Measurements from ENCODE around the gene ADGRB2. TPM values are rescaled to one million over a fixed set of nuclear protein-coding genes. Genes with fewer than 3 reads are reported as not detected.

ADGRB2 gene
- total and polyA plus RNA-seq, 5 experiments from 2014 or later, result 0.05 to 0.18 (median 0.10) TPM; not detected in 2

DNA sequence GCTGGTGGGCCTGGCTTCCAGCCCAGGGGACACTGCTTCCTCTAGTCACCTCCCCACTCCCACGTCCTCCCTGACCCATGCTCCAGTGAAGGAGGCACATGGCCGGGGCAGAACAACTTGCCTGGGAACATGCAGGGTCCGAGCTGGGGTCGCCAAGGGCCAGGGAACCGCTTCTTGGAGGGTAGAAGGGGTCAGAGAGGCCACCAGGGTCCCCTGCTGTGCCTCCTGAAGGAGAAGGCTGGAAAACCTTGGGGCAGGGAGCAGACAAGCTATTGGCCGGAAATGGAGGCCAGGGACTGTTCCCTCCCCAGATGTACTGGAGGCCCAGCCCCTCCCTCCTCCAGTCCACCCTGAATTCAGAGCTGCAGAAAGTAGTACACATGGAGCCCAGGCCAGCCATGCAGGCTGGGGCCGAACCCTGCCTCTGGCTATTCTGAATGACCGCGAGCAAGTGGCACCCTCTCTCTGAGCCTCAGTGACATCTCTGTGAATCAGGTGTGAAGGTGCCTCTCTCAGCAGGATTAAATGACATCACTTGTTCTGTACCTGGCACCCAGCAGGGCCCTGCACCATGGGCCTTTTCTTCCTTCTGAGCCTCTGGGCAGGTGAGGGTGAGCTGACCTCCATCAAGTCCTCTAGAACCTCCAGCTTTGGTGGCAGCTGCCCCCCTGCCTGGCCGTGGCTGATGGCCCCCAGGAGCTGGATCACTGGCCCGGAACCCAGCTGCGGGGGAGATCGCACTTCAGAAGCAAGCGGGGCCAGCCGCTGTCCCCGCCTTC, 35.9 kb upstream of the ADGRB2 start:
- ATAC-seq (no peak), DNase-seq (no peak)
- H3K4me3 Mint-ChIP-seq, result no peak overlapping the region
- H3K27ac Mint-ChIP-seq, result peak overlapping the region in 1 of 10 donors; percentile 41
- no peaks in the 10 kb centered on the region for H3K9me3 Mint-ChIP-seq
- peaks cover 0 to 20% (median 11%) of the 10 kb centered on the region in 4 donors for H3K4me1 Mint-ChIP-seq
- no peaks in the 10 kb centered on the region for H3K36me3 Mint-ChIP-seq
- peaks cover 0 to 2% (median 2%) of the 10 kb centered on the region in 5 donors for H3K27me3 Mint-ChIP-seq
- POLR2A ChIA-PET, result no interaction called here

DNA sequence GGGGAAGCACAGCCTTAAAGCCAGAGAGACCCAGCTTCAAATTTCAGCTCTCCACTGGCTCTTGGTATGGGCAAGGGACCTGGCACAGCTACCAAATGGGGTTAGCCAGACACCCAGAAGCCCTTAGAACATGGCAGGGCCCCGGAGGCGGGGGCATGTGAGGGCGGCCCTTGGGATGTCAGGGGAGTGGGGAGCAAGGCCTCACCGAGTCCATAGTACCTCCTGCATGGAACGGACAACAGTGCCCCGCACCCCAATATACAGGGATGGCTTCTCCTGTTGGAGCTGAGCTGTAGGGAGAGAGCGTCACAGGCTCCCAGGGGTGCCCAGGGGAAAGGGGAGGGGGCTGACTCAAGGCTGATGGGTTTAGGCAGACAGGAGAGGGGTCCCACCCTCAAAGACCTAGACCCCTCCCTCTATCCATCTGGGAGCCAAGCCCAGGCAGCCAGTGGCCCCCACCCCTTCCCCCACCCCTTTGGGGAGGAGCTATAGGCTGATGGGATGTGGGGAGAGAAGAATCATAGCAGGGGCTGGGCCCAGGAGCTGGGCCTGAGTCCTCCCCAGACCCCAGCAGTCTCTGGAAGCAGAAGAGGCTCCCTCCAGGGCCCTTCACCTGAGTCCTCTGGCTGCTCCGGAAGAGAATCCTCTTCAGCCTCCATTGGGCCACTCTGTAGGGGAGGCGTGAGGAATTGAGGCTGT, 35.2 kb upstream of the ADGRB2 start:
- Mint-ChIP-seq H3K27me3 (peaks cover 0 to 2% (median 2%) of the 10 kb centered on the region in 5 donors), H3K4me1 (peaks cover 0 to 20% (median 11%) of the 10 kb centered on the region in 4 donors), H3K4me3 (no peak overlapping the region), H3K36me3 (no peaks in the 10 kb centered on the region), H3K27ac (peak overlapping the region in 1 of 10 donors; percentile 28), H3K9me3 (no peaks in the 10 kb centered on the region)
- DNase-seq (no peak), ATAC-seq (no peak)
- POLR2A ChIA-PET, result interaction anchor here (1.2 kb wide), 1 partner anchor 10 kb away, joined by 8 read pairs; no protein-coding TSS in a partner anchor

DNA sequence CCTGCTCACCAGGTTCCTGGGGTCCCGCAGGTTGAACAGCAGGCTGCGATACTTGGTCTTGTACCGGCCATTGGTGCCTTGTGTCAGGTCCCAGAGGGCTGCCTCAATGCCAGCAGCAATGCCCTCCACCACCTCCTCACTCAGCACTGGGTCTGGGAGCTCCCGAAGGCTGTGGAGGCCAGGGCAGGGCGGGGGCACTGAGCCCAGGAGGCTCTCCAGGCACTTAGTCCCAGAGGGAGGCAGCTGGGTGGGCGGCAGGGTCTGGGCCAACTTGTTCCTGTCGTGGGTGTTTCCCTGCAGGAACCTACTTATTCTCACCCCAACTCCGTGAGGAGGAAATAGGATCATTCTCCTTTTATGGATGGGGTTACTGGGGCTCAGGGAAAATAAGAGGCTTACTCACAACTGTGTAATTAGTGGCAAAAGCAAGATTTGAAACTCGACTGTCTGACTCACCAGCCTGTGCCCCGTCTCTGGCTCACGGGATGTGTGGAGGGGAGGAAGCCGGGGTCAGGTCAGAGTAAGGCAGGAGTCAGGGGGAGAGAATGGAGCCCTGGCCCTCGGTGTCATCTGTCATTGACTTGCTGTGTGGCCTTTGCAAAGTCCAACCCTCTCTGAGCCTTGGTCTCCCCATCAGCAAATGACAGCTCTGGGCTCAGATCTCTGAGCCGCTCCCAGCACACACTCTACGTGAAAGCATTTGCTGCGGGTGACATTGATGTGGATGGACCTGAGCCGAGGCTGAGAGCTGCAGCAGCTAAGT, 34.5 kb upstream of the ADGRB2 start:
- POLR2A ChIA-PET, result interaction anchor here (0.6 to 1.2 kb wide), 2 partner anchors 9 to 154 kb away, joined by 3 to 8 read pairs; partner anchors contain the start of gene PEF1
- peaks cover 0 to 20% (median 11%) of the 10 kb centered on the region in 4 donors for H3K4me1 Mint-ChIP-seq
- ATAC-seq (no peak), DNase-seq (no peak)
- no peak overlapping the region for H3K4me3 Mint-ChIP-seq
- H3K9me3 Mint-ChIP-seq, result no peaks in the 10 kb centered on the region
- H3K27ac Mint-ChIP-seq, result peak overlapping the region in 1 of 10 donors; percentile 28
- H3K27me3 Mint-ChIP-seq, result peaks cover 0 to 2% (median 2%) of the 10 kb centered on the region in 5 donors
- no peaks in the 10 kb centered on the region for H3K36me3 Mint-ChIP-seq

DNA sequence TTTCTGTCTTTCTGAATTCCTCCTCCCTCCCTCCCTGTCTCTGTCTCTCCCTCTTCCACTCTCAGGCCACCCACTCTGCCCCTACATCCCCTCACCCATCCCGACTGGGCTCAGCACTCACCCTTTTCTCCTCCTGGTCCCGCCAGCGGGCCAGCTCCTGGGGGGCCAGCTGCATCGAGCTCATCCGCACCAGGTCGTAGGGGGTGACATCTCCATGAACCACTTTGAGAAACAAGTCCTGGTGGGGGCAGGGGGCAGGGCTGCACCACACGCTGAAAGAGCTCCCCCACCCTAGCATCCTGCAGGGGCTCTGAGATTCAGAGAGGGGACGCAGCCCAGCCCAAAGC, 33.9 kb upstream of the ADGRB2 start:
- POLR2A ChIA-PET, result interaction anchor here (0.6 to 1.1 kb wide), 2 partner anchors 134 to 153 kb away, joined by 3 to 4 read pairs; partner anchors contain the start of gene PEF1
- H3K27me3 Mint-ChIP-seq, result peaks cover 0 to 2% (median 2%) of the 10 kb centered on the region in 5 donors
- DNase-seq (no peak), ATAC-seq (no peak)
- peak overlapping the region in 1 of 10 donors; percentile 24 for H3K4me3 Mint-ChIP-seq
- H3K36me3 Mint-ChIP-seq, result no peaks in the 10 kb centered on the region
- H3K4me1 Mint-ChIP-seq, result peaks cover 0 to 19% (median 11%) of the 10 kb centered on the region in 4 donors
- H3K9me3 Mint-ChIP-seq, result no peaks in the 10 kb centered on the region
- no peak overlapping the region for H3K27ac Mint-ChIP-seq

DNA sequence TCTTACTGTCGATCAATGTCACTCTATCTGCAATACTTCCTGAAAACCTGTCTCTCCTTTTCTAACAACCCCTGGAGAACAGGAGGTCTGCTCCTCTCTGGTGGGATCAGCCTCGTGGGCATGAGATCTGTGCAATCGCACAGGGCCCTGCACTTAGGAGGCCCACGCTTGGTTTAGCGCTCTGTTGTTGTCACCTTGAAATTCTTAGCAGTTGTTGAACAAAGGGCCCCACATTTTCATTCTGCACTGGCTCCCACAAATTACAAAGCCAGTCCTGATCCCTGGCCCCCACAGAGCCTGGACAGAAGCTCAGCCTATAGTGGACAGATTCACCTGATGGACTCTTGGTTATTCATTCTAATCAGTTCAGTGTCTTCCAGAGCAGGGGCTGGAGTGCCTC, 33.1 kb upstream of the ADGRB2 start:
- POLR2A ChIA-PET, result interaction anchor here (1.1 kb wide), 1 partner anchor 134 kb away, joined by 4 read pairs; no protein-coding TSS in a partner anchor
- H3K36me3 Mint-ChIP-seq, result no peaks in the 10 kb centered on the region
- H3K27me3 Mint-ChIP-seq, result peaks cover 0 to 2% (median 2%) of the 10 kb centered on the region in 5 donors
- no peak overlapping the region for H3K27ac Mint-ChIP-seq
- ATAC-seq (no peak), DNase-seq (no peak)
- H3K9me3 Mint-ChIP-seq, result no peaks in the 10 kb centered on the region
- H3K4me3 Mint-ChIP-seq, result no peak overlapping the region
- H3K4me1 Mint-ChIP-seq, result peaks cover 1 to 12% (median 4%) of the 10 kb centered on the region in 4 donors

DNA sequence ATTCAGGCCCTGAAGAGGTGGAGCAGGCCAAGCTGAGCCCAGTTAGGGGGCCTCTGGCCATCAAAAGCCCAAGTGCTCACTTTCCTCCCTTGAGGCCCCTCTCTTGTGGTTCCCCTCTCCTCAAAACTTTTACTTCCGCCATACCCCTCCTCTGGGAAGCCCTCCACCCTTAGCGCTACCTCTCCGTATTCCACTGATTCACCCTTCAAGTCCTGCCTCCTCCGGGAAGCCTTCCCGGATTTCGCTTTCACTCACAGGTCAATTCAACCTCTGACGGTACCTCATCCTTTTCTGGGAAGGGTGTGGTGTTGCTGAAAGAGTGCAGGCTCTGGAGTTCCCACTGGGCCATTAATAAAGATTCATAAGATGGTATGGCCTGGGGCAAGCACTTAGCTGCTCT, 32.6 kb upstream of the ADGRB2 start:
- Mint-ChIP-seq H3K9me3 (no peaks in the 10 kb centered on the region), H3K36me3 (no peaks in the 10 kb centered on the region), H3K27me3 (peaks cover 0 to 2% (median 2%) of the 10 kb centered on the region in 5 donors), H3K4me1 (peaks cover 0 to 11% (median 2%) of the 10 kb centered on the region in 4 donors), H3K4me3 (peak overlapping the region in 1 of 10 donors; percentile 32), H3K27ac (no peak overlapping the region)
- DNase-seq, result no peak
- POLR2A ChIA-PET, result interaction anchor here (1.1 kb wide), 1 partner anchor 133 kb away, joined by 4 read pairs; no protein-coding TSS in a partner anchor
- ATAC-seq, result no peak

DNA sequence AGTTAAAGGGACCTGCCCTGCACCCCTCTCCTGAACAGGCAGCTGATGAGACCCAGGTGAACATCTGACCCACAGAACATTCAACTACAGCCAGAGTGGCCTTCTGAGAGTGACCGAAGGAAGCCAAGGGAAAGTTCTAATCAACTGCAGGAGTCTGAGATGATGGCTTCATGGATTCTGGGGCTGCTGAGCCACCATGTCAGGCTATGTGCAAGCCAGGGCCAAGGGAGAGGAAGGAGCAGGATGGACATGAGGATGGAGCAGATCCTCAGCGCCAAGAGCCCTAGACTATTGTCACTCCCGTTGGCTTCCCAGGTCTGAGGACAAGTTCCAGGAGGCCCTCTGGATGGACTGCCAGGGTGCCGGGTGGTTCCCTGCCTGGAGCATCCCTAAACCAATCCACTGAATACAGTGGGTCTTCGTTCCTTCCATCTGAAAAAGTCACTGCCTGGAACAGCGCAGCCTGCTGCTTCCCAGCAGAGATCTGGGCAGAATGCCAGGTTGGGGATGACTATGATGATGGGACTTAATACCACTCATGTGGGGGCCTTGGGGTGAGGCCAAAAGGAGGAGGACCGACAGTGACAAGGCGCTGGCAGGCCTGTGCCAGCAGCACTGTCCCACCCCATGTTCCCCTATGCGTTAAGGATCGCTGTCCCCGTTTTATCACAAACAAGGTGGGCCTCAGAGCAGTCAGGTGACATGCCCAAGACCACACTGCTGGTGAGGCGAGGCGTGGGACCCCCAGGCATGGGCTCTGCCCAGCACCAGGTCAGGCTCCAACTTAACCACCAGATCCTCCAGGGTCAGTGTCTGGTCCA, 31.9 kb upstream of the ADGRB2 start:
- Mint-ChIP-seq H3K9me3 (no peaks in the 10 kb centered on the region), H3K36me3 (no peaks in the 10 kb centered on the region), H3K27me3 (peaks cover 0 to 2% (median 2%) of the 10 kb centered on the region in 5 donors), H3K4me3 (no peak overlapping the region), H3K27ac (peak overlapping the region in 1 of 10 donors; percentile 35), H3K4me1 (peaks cover 0 to 5% (median 2%) of the 10 kb centered on the region in 4 donors)
- POLR2A ChIA-PET, result no interaction called here
- no peak for DNase-seq
- ATAC-seq, result no peak

DNA sequence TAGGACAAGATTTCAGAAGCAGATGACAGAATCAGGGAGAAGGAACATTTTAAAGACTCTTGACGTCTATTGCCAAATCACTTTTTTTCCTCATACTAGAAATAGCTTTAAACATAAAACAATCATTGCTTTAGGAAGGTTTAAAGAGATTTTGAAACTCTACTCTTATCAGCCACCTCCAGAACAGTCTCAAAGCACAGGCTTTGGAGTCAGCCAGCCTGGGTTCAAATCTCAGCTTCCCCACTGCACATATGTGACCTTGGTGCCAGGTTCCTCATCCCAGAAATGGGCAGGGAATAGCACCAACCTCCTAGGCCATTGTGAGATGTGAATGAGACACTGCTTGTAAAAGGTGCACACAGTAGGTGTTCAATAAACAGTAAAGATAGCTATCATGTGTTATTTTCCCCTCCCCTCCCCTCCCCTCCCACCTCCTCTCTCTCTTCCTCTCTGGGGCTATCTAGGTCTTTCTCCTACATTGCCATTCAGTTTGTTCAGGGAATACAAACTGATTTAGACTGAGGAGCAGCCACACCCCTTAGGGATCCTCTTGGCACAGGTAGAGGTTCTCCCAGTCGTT, 31.0 kb upstream of the ADGRB2 start:
- POLR2A ChIA-PET, result no interaction called here
- no peak for ATAC-seq

DNA sequence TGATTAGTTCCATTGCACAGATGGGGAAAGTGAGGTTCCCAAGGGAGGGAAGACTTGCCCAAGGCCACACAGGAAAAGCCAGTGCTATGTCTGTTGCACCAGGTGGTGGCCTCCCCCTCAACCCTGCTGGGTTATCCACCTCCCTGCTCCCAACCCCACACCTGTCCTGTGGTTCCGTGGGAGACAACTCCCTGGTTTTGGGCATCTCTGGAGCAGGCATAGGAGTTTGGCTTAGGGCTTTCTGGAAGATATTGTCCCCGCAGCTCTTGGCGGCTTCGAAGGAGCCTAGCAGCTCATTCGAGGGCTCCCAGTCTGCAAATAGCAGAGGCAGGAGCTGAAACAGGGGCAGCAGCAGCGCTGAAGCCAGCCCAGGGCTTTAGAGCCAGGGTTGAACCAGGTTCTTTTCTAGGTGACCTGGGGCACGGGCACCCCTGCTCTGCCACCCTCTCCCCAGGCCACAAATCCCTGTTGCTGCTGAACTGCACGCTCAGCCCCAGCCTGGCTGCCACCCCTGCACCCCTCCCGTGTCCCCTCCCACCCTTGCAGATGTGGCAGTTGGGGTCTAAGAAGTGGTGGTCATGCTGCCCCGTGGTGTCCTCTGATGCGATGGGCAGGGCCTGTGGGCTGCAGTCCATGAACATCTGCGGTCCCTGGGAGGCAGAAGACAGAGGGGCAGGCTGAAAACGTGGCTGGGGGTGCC, 29.6 kb upstream of the ADGRB2 start:
- H3K27ac Mint-ChIP-seq, result no peak overlapping the region
- POLR2A ChIA-PET, result no interaction called here
- DNase-seq, result no peak

More for the DNA sequence above, 31.0 kb upstream of the ADGRB2 start:
- H3K9me3 Mint-ChIP-seq, result no peaks in the 10 kb centered on the region
- H3K36me3 Mint-ChIP-seq, result no peaks in the 10 kb centered on the region
- peak overlapping the region in 2 of 10 donors; percentile 9 to 14 for H3K27ac Mint-ChIP-seq
- no peak overlapping the region for H3K4me3 Mint-ChIP-seq
- no peak for DNase-seq
- H3K27me3 Mint-ChIP-seq, result peaks cover 0 to 2% (median 0%) of the 10 kb centered on the region in 5 donors
- peaks cover 0 to 1% (median 0%) of the 10 kb centered on the region in 4 donors for H3K4me1 Mint-ChIP-seq

DNA sequence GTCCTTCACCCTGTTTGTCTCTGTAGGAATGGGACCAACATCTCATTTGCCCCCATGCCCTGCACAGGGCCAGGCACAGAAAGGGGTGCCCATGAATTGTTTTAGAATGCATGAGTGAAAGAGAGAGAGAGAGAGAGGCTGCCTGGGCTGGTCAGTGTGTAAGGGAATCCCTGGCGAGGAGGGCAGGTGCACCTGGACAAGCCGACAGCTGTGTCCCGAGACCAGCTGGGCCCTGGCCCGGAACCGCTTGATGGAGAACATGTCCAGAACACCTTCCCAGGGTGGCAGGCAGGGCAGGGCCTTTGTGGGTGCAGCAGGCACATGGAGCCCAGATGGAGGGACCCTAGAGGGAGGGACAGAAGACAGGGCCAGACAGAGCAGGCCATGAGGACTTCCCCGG, 28.9 kb upstream of the ADGRB2 start:
- POLR2A ChIA-PET, result no interaction called here
- Mint-ChIP-seq H3K4me3 (no peak overlapping the region), H3K27me3 (peaks cover 0 to 2% (median 0%) of the 10 kb centered on the region in 5 donors), H3K36me3 (no peaks in the 10 kb centered on the region), H3K27ac (no peak overlapping the region), H3K9me3 (no peaks in the 10 kb centered on the region), H3K4me1 (peaks cover 4 to 15% (median 8%) of the 10 kb centered on the region in 4 donors)
- DNase-seq (no peak), ATAC-seq (no peak)

More for the DNA sequence above, 29.6 kb upstream of the ADGRB2 start:
- Mint-ChIP-seq H3K36me3 (no peaks in the 10 kb centered on the region), H3K9me3 (no peaks in the 10 kb centered on the region), H3K4me3 (no peak overlapping the region), H3K4me1 (peaks cover 3 to 12% (median 6%) of the 10 kb centered on the region in 4 donors), H3K27me3 (peaks cover 0 to 2% (median 0%) of the 10 kb centered on the region in 5 donors)
- ATAC-seq, result no peak

DNA sequence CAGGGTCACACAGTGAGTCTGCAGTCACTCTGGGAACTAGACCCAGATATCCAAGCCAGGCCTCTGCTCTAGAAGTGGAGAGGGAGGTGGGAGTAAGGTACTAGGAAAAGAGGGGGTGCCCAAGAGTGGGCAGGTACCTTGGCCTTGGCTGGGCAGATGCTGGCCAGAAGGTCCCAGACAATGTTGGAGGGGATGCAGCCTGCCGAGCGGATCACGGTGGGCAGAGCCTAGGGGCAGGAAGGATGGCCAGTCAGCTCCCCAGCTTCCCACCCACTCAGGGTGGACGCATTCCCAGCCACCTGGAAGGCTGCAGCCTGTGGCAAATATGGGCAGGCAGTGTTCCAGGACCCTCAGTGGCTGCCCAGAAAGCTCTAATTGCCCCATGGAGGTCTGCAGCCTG, 28.4 kb upstream of the ADGRB2 start:
- H3K27ac Mint-ChIP-seq, result peak overlapping the region in 1 of 10 donors; percentile 59
- peaks cover 0 to 1% (median 0%) of the 10 kb centered on the region in 5 donors for H3K27me3 Mint-ChIP-seq
- POLR2A ChIA-PET, result interaction anchor here (0.6 kb wide), 1 partner anchor 111 kb away, joined by 7 read pairs; no protein-coding TSS in a partner anchor
- no peak for ATAC-seq
- H3K9me3 Mint-ChIP-seq, result no peaks in the 10 kb centered on the region
- no peaks in the 10 kb centered on the region for H3K36me3 Mint-ChIP-seq
- peaks cover 10 to 21% (median 14%) of the 10 kb centered on the region in 4 donors for H3K4me1 Mint-ChIP-seq
- no peak for DNase-seq
- no peak overlapping the region for H3K4me3 Mint-ChIP-seq

All from naive thymus-derived CD8-positive, alpha-beta T cell (primary cell).